PC-3 (cell line): ENCODE data around the gene FSTL4. TPM values are rescaled to one million over a fixed set of nuclear protein-coding genes. Genes with fewer than 3 reads are reported as not detected.

Experiments
- ATAC-seq: fragments of 200-7000 bp; cut with Tn5 transposase; 2 replicates; pipeline ENCODE4 v1.9.1; 2020; ENCODE audit warnings: mild to moderate bottlenecking, moderate library complexity
- BruUV-seq: library from RNA; stranded (reverse); fragments of 400-500 nt; replicated peaks from 2 replicates; lab custom pipeline; 2021; lab: Mats Ljungman, UMichigan
- CTCF ChIA-PET: fragments of 300-600 bp; sonication (Branson Sonifier 250); formaldehyde crosslinking; loops from one replicate; lab custom pipeline; 2022; ENCODE audit warnings: antibody characterized with exemption; lab: Charles Lee
- POLR2A ChIA-PET: fragments of 300-600 bp; sonication (Branson Sonifier 250); formaldehyde crosslinking; loops from one replicate; lab custom pipeline; 2022; ENCODE audit warnings: antibody characterized with exemption; ENCODE audit not compliant: unreplicated experiment; lab: Charles Lee
- DNase-seq: peaks from one replicate; pipeline ENCODE4 v3.0.0-alpha.2; 2015
- H2AFZ ChIP-seq: fragments of 300-600 bp; sonication (generic); 2 replicates; pipeline ENCODE4 v1.6.0; 2016; ENCODE audit warnings: antibody characterized with exemption, low read length
- H3F3A ChIP-seq: fragments of 300-600 bp; sonication (generic); one replicate; pipeline ENCODE4 v1.6.0; 2017; ENCODE audit warnings: antibody characterized with exemption, low read length, control low read depth, mild to moderate bottlenecking; ENCODE audit not compliant: unreplicated experiment
- H3K27ac ChIP-seq: fragments of 300-600 bp; sonication (generic); 2 replicates; pipeline ENCODE4 v1.5.1; 2016; ENCODE audit warnings: mild to moderate bottlenecking, low read length
- H3K27me3 ChIP-seq: fragments of 300-600 bp; sonication (generic); 2 replicates; pipeline ENCODE4 v1.6.1; 2016; ENCODE audit warnings: low read length, mixed read lengths
- H3K36me3 ChIP-seq: fragments of 300-600 bp; sonication (generic); 2 replicates; pipeline ENCODE4 v1.6.1; 2016; ENCODE audit warnings: low read depth, mixed run types, low read length, mixed read lengths
- H3K4me1 ChIP-seq: fragments of 300-600 bp; sonication (generic); 2 replicates; pipeline ENCODE4 v1.5.1; 2016; ENCODE audit warnings: low read length; ENCODE audit not compliant: insufficient read depth
- H3K4me2 ChIP-seq: fragments of 300-600 bp; sonication (generic); 2 replicates; pipeline ENCODE4 v1.6.0; 2016; ENCODE audit warnings: low read length
- H3K4me3 ChIP-seq: fragments of 300-600 bp; sonication (generic); 2 replicates; pipeline ENCODE4 v1.5.1; 2016; ENCODE audit warnings: mild to moderate bottlenecking, low read length, mixed read lengths
- H3K79me2 ChIP-seq: fragments of 300-600 bp; sonication (generic); 2 replicates; pipeline ENCODE4 v1.6.1; 2017; ENCODE audit warnings: low read length, mixed read lengths
- H3K9ac ChIP-seq: fragments of 300-600 bp; sonication (generic); 2 replicates; pipeline ENCODE4 v1.6.0; 2016; ENCODE audit warnings: mild to moderate bottlenecking, low read length
- H3K9me2 ChIP-seq: fragments of 300-600 bp; sonication (generic); replicated peaks from 2 replicates; pipeline ENCODE4 v1.6.1; 2016; ENCODE audit warnings: mixed run types, low read length, mixed read lengths
- H3K9me3 ChIP-seq: fragments of 300-600 bp; sonication (generic); 2 replicates; pipeline ENCODE4 v1.6.1; 2016; ENCODE audit warnings: low read length, mixed read lengths
- H4K20me1 ChIP-seq: fragments of 300-600 bp; sonication (generic); 2 replicates; pipeline ENCODE4 v1.6.1; 2016; ENCODE audit warnings: low read length, mixed read lengths
- CTCF ChIP-seq: fragments of 300-600 bp; sonication (generic); conservative IDR thresholded peaks from 2 replicates; pipeline ENCODE4 v1.5.1; 2017; ENCODE audit warnings: antibody characterized with exemption, low read depth, mild to moderate bottlenecking, low read length
- EZH2 ChIP-seq: fragments of 300-600 bp; sonication (generic); IDR thresholded peaks from one replicate; pipeline ENCODE4 v1.6.1; 2017; ENCODE audit warnings: antibody characterized with exemption, mild to moderate bottlenecking, low read length; ENCODE audit not compliant: unreplicated experiment
- EZH2phosphoT487 ChIP-seq: fragments of 300-600 bp; sonication (generic); IDR thresholded peaks from 2 replicates; pipeline ENCODE4 v1.6.1; 2018; ENCODE audit warnings: mild to moderate bottlenecking, antibody characterized with exemption, low read length, borderline replicate concordance
- intact Hi-C: fragments of 100-400 bp; cut with micrococcal nuclease; formaldehyde crosslinking; loops from 2 replicates; pipeline ENCODE4 v1.9.0; 2023
- total RNA-seq: library from RNA; depleted of rRNA; stranded (reverse); fragments of >200 nt; gene quantifications from 2 replicates; pipeline ENCODE4 v1.2.3, GENCODE V29; 2014

The FSTL4 gene
- total RNA-seq, 1 experiment from 2014 or later = 4.2 TPM

GRCh38 chr5:133323494-133324457 lies 288.6 kb downstream of the FSTL4 start:
- no peaks in the 10 kb centered on the region for H3K36me3 ChIP-seq
- H4K20me1 ChIP-seq = no peaks in the 10 kb centered on the region
- no peak overlapping the region for H3K9ac ChIP-seq
- H3K79me2 ChIP-seq = no peaks in the 10 kb centered on the region
- H3K9me3 ChIP-seq = no peaks in the 10 kb centered on the region
- intact Hi-C loops = no loop called here
- no peaks in the 10 kb centered on the region for H3K9me2 ChIP-seq
- no peaks in the 10 kb centered on the region for H3F3A ChIP-seq
- ChIA-PET POLR2A (no interaction called here), CTCF (no interaction called here)
- no peak overlapping the region for H3K4me3 ChIP-seq
- no peak for TF ChIP-seq EZH2phosphoT487
- TF ChIP-seq CTCF = no peak
- no peak for TF ChIP-seq EZH2
- H3K27ac ChIP-seq = no peak overlapping the region
- BruUV-seq = no TSS peak
- H3K4me1 ChIP-seq = no peaks in the 10 kb centered on the region
- DNase-seq (no peak), ATAC-seq (no peak)
- no peak overlapping the region for H3K4me2 ChIP-seq
- H3K27me3 ChIP-seq = no peaks in the 10 kb centered on the region
- no peak overlapping the region for H2AFZ ChIP-seq

DNA sequence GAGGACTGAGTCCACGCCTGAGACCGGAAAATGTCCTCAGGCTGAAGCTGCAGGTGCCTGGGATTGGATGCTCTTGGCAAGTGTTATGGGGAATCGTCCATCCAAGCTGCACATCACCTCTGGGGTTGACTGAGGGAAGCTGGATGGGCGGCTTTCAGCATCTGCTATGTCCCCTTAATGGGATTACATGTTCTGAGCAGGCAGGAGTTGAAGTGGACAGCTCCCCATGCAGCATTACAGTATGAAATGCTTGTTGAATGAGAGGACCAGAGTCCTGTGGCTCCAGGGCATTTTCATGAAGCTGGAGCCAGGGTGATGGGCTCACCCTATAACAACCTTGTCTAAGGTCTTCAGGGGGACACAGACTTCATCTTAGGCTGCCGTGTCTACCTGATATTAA lies 289.6 kb downstream of the FSTL4 start:
- POLR2A ChIA-PET = no interaction called here

More for the DNA sequence above, 289.6 kb downstream of the FSTL4 start:
- no peaks in the 10 kb centered on the region for H3K27me3 ChIP-seq
- H3K36me3 ChIP-seq = no peaks in the 10 kb centered on the region
- no peak for DNase-seq
- H3K9me3 ChIP-seq = no peaks in the 10 kb centered on the region
- no peaks in the 10 kb centered on the region for H3F3A ChIP-seq
- intact Hi-C loops = no loop called here
- ATAC-seq = no peak
- H3K79me2 ChIP-seq = no peaks in the 10 kb centered on the region
- no peak overlapping the region for H2AFZ ChIP-seq
- H4K20me1 ChIP-seq = no peaks in the 10 kb centered on the region
- no peaks in the 10 kb centered on the region for H3K4me1 ChIP-seq
- no TSS peak for BruUV-seq
- no peak for TF ChIP-seq CTCF
- TF ChIP-seq EZH2 = no peak
- TF ChIP-seq EZH2phosphoT487 = no peak
- CTCF ChIA-PET = no interaction called here
- no peak overlapping the region for H3K27ac ChIP-seq
- H3K9me2 ChIP-seq = no peaks in the 10 kb centered on the region
- H3K4me3 ChIP-seq = no peak overlapping the region
- no peak overlapping the region for H3K9ac ChIP-seq
- no peak overlapping the region for H3K4me2 ChIP-seq
